Ovary (tissue), 9 donors: ENCODE data around the gene SCLT1. TPM values are rescaled to one million over a fixed set of nuclear protein-coding genes. Genes with fewer than 3 reads are reported as not detected.

Experiments used
- DNase-seq, 5 donors: peaks; one replicate each; pipeline ENCODE4 v3.0.0-alpha.2; 2019 to 2020
- H3K27ac ChIP-seq, 2 donors: fragments of 200-600 bp; one replicate each; pipeline versions ENCODE4 v1.5.1 to v1.8.0; 2019 to 2022
- H3K27me3 ChIP-seq: fragments of 200-600 bp; one replicate; pipeline ENCODE4 v1.8.0; 2022
- H3K36me3 ChIP-seq: fragments of 200-600 bp; sonication (generic); one replicate; pipeline ENCODE4 v1.5.1; 2019
- H3K4me1 ChIP-seq: one replicate; pipeline ENCODE4 v1.8.1; 2013; ENCODE audit warnings: mild to moderate bottlenecking, moderate library complexity; ENCODE audit not compliant: insufficient read depth
- H3K4me3 ChIP-seq: fragments of 200-600 bp; sonication (generic); one replicate; pipeline ENCODE4 v1.5.1; 2017
- H3K9me3 ChIP-seq, 2 donors: fragments of 200-600 bp in 1 of 2; sonication (generic) in 1 of 2; one replicate each; pipeline versions ENCODE4 v1.5.1 to v1.8.1; 2013 to 2019; ENCODE audit warnings: mild to moderate bottlenecking in 1 of 2, moderate library complexity in 1 of 2
- EP300 ChIP-seq: sonication (generic); formaldehyde crosslinking; IDR thresholded peaks from one replicate; pipeline ENCODE4 v1.6.1; 2017; ENCODE audit warnings: antibody characterized with exemption
- POLR2A ChIP-seq: fragments of 450-650 bp; IDR thresholded peaks from one replicate; pipeline ENCODE4 v1.6.1; 2017; ENCODE audit warnings: antibody characterized with exemption, mild to moderate bottlenecking, moderate library complexity
- WGBS, 3 donors: extraction: QIAGEN DNeasy Blood & Tissue Kit in 1 of 3; methylation state at CpG; one replicate each; pipeline versions ENCODE4 v1.1.5 to v1.1.7; 2013 to 2017; 5-methylcytosine and 5-hydroxymethylcytosine counted together
- intact Hi-C, 4 donors: fragments of 100-400 bp; cut with DNase I; formaldehyde crosslinking; loops; one replicate each; pipeline versions ENCODE4 v1.11.0 to v1.15.1; 2022 to 2023
- polyA plus RNA-seq, 2 donors: library from polyadenylated mRNA; stranded (reverse); fragments of 200-250 nt in 1 of 2; fragments of 350-450 nt in 1 of 2; fragmentation: Illumina TruSeq in 1 of 2; extraction: RNeasy Lipid Tissue Mini Kit (QIAGEN cat#74804) in 1 of 2; gene quantifications; one replicate each; pipeline ENCODE4 v1.2.3, GENCODE V29; 2013 to 2014
- small RNA-seq: library from RNA; depleted of rRNA; stranded (forward); fragments of <200 nt; gene quantifications from one replicate; pipeline ENCODE3, GENCODE V24; 2016
- total RNA-seq, 7 donors: library from RNA; depleted of rRNA in 2 of 7; stranded (reverse); fragments of >200 nt in 2 of 7; fragmentation: NEBNext Ultra II Directional in 3 of 7; extraction: Animal tissue kit (Norgen Biotek cat#: 25700) in 3 of 7; gene quantifications; one replicate each; pipeline versions ENCODE4 v1.1.0 to v1.2.4, GENCODE V29; 2016 to 2023
- TF ChIP-seq, protein P1 (sequence below), 3 donors: fragments of 450-650 bp in 2 of 3; fragments of 200-600 bp in 1 of 3; IDR thresholded peaks; one replicate each; pipeline versions ENCODE4 v1.5.1 to v1.8.0; 2016 to 2022; ENCODE audit warnings: antibody characterized with exemption in 3 of 3, mild to moderate bottlenecking in 1 of 3
- donor health status: DM: no; HTN: no; CAD: no; lungs with moderate emphysema.
- donor health status: DM: no; HTN: no; CAD: no.
- donor health status: Bipolar disorder and iron deficiency.
- donor health status: DM: yes; HTN: yes; CAD: no.
- donor health status: DM: no; HTN: no; CAD: no.
- donor health status: DM: yes; HTN: yes; CAD: no.

The SCLT1 gene
- total and polyA plus RNA-seq, 9 donors = 4.5 to 24.0 (median 15.3) TPM

DNA sequence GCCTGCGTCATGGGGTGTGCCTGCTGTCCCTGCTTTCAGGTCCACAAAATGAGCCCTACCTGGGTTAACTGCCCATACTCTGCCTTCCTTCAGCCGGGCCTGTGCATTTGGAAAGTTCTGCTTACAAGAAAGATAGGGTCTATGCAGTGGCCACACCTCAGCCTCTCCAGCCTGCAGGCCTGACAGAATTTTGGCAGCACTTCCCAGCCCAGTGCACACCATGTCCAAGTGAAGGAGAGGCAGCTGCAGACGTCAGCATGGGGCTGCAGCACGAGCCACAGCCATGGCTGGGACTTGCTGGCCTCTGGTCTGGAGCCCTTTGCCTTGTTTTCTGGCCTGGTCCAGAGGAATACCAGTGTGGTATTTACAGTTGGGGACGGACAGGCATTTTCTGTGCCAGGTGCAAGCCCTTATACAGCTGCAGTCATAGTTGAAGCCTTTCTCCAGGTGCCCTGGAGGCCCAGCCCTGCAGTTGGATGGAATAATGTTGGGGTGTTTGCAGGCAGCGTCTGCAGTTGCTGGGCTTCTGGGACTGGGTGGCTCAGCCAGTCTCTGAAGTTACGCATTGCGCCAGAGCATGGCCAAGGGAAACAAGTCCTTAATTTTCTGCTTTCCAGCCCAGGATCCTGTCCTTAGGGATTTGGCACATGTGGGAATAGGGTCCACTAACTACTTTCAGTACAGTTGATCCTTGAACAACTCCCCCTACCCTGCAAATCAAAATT, 257.7 kb downstream of the SCLT1 start:
- Histone ChIP-seq H3K27ac (peak overlapping the region in 1 of 2 donors; percentile 3), H3K36me3 (no peaks in the 10 kb centered on the region), H3K4me3 (no peak overlapping the region), H3K4me1 (peaks cover 20% of the 10 kb centered on the region), H3K9me3 (no peaks in the 10 kb centered on the region), H3K27me3 (no peaks in the 10 kb centered on the region)
- no peak for TF ChIP-seq POLR2A
- TF ChIP-seq, protein P1, sequence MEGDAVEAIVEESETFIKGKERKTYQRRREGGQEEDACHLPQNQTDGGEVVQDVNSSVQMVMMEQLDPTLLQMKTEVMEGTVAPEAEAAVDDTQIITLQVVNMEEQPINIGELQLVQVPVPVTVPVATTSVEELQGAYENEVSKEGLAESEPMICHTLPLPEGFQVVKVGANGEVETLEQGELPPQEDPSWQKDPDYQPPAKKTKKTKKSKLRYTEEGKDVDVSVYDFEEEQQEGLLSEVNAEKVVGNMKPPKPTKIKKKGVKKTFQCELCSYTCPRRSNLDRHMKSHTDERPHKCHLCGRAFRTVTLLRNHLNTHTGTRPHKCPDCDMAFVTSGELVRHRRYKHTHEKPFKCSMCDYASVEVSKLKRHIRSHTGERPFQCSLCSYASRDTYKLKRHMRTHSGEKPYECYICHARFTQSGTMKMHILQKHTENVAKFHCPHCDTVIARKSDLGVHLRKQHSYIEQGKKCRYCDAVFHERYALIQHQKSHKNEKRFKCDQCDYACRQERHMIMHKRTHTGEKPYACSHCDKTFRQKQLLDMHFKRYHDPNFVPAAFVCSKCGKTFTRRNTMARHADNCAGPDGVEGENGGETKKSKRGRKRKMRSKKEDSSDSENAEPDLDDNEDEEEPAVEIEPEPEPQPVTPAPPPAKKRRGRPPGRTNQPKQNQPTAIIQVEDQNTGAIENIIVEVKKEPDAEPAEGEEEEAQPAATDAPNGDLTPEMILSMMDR (IDR thresholded peaks at IDR 0.05) = no peak
- TF ChIP-seq EP300 = no peak
- DNase-seq = peak; percentile 64 to 82 (median 67)
- 51 to 62% (median 58%) methylated on average over 7 to 8 of the region's 8 CpGs for WGBS, 3 donors
- intact Hi-C loops = no loop called here

Small RNA genes within 50 kb of the gene (small RNA-seq; reads per million reads assigned to genes)
- gene AC093826.2 = not detected

Other genes with a start within 250 kb of the SCLT1 start
- 10 to 100 TPM in 4 of 7 donors, 1 to 10 TPM in 3; 4.9 to 22.7 (median 10.0) TPM for gene C4orf33, start 2.6 kb upstream of the SCLT1 start, total RNA-seq
- 1 to 10 TPM; 3.7 to 9.7 TPM for gene C4orf33, start 2.6 kb upstream of the SCLT1 start, polyA plus RNA-seq